SK-MEL-5 (cell line): ENCODE measurements around the gene DQX1. TPM values are rescaled to one million over a fixed set of nuclear protein-coding genes. Genes with fewer than 3 reads are reported as not detected.

Experiments
- DNase-seq: peaks from one replicate; pipeline ENCODE4 v3.0.0-alpha.2; 2016; ENCODE audit warnings: low read depth, low spot score
- in situ Hi-C: cut with HindIII; loops from 2 replicates; pipeline ENCODE4 v1.10.0; 2016; ENCODE audit warnings: low sequenced_read_pairs, high pct_unique_total_duplicates, low pct_unique_long_range_greater_than_20kb
- total RNA-seq: library from RNA; depleted of rRNA; stranded (reverse); fragments of >200 nt; shearing (Covaris generic); gene quantifications from 2 replicates; pipeline ENCODE4 v1.2.3, GENCODE V29; 2014

Gene DQX1
- total RNA-seq, 1 experiment from 2014 or later: 0.16 TPM

- in situ Hi-C loops: no loop called here
- peak; percentile 11 for DNase-seq
These were observed 20.4 kb downstream of the DQX1 start for GRCh38 chr2:74505448-74506246.

GRCh38 chr2:74504591-74504990, 21.4 kb downstream of the DQX1 start:
- peak; percentile 10 for DNase-seq
- in situ Hi-C loops: no loop called here

- in situ Hi-C loops: no loop called here
- DNase-seq: peak; percentile 33
These were observed 22.2 kb downstream of the DQX1 start for GRCh38 chr2:74503506-74504475.

- DNase-seq: peak; percentile 84
- in situ Hi-C loops: no loop called here
These were observed 23.1 kb downstream of the DQX1 start for GRCh38 chr2:74502720-74503505.

GRCh38 chr2:74502147-74502719, 23.8 kb downstream of the DQX1 start:
- DNase-seq: no peak
- in situ Hi-C loops: no loop called here

- in situ Hi-C loops: no loop called here
- no peak for DNase-seq
These were observed 24.5 kb downstream of the DQX1 start for GRCh38 chr2:74501335-74502071.

GRCh38 chr2:74500578-74500946, 25.5 kb downstream of the DQX1 start:
- in situ Hi-C loops: no loop called here
- DNase-seq: no peak

GRCh38 chr2:74499940-74500577, 26.0 kb downstream of the DQX1 start:
- in situ Hi-C loops: no loop called here
- DNase-seq: no peak

- in situ Hi-C loops: no loop called here
- no peak for DNase-seq
These were observed 26.6 kb downstream of the DQX1 start, which contains the start of gene LBX2 for GRCh38 chr2:74499267-74499939. TSS of gene LBX2 (minus strand) at chr2:74499603. CDS start at chr2:74499537, 66 bp downstream.

- in situ Hi-C loops: no loop called here
- DNase-seq: no peak
These were observed 27.3 kb downstream of the DQX1 start for GRCh38 chr2:74498500-74499266.

- DNase-seq: no peak
- in situ Hi-C loops: no loop called here
These were observed 28.1 kb downstream of the DQX1 start for GRCh38 chr2:74497777-74498499.

- in situ Hi-C loops: no loop called here
- no peak for DNase-seq
These were observed 28.8 kb downstream of the DQX1 start for GRCh38 chr2:74496997-74497776.

- in situ Hi-C loops: no loop called here
These were observed 30.6 kb downstream of the DQX1 start for GRCh38 chr2:74495440-74495839.

GRCh38 chr2:74493546-74493945, 32.5 kb downstream of the DQX1 start:
- no peak for DNase-seq
- in situ Hi-C loops: no loop called here

More at GRCh38 chr2:74495440-74495839, 30.6 kb downstream of the DQX1 start:
- no peak for DNase-seq
